Heart right ventricle (tissue), 16 donors: ENCODE results near the gene ZBTB7B. TPM values are rescaled to one million over a fixed set of nuclear protein-coding genes. Genes with fewer than 3 reads are reported as not detected.

Experiments
- ATAC-seq, 8 donors: fragments of 200-7000 bp; cut with Tn5 transposase; one replicate each; pipeline ENCODE4 v1.9.1; 2020; ENCODE audit warnings: mild to moderate bottlenecking in 8 of 8, moderate library complexity in 8 of 8, moderate number of reproducible peaks in 1 of 8
- DNase-seq, 2 donors: peaks; one replicate each; pipeline ENCODE4 v3.0.0-alpha.2; 2020
- H3K27ac ChIP-seq, 10 donors: fragments of 200-600 bp; sonication (generic) in 2 of 10; one replicate each; pipeline versions ENCODE4 v1.5.0 to v1.8.0; 2020 to 2022; ENCODE audit warnings: mild to moderate bottlenecking in 3 of 10
- H3K27me3 ChIP-seq, 7 donors: fragments of 200-600 bp; one replicate each; pipeline ENCODE4 v1.8.0; 2021 to 2022; ENCODE audit warnings: mild to moderate bottlenecking in 2 of 7
- H3K36me3 ChIP-seq, 9 donors: fragments of 200-600 bp; sonication (generic) in 1 of 9; one replicate each; pipeline versions ENCODE4 v1.5.0 to v1.8.0; 2020 to 2022; ENCODE audit warnings: mild to moderate bottlenecking in 2 of 9
- H3K4me1 ChIP-seq, 9 donors: fragments of 200-600 bp; sonication (generic) in 1 of 9; one replicate each; pipeline versions ENCODE4 v1.5.0 to v1.8.0; 2020 to 2022; ENCODE audit warnings: mild to moderate bottlenecking in 4 of 9
- H3K4me3 ChIP-seq, 10 donors: fragments of 200-600 bp; sonication (generic) in 2 of 10; one replicate each; pipeline versions ENCODE4 v1.5.0 to v1.8.0; 2020 to 2022; ENCODE audit warnings: mild to moderate bottlenecking in 7 of 10, moderate library complexity in 2 of 10
- H3K9me3 ChIP-seq, 11 donors: fragments of 200-600 bp in 10 of 11; sonication (generic) in 2 of 11; one replicate each; pipeline versions ENCODE4 v1.5.0 to v1.8.0; 2013 to 2022; ENCODE audit warnings: mild to moderate bottlenecking in 2 of 11, control low read depth in 1 of 11, moderate library complexity in 1 of 11
- CTCF ChIP-seq, 9 donors: fragments of 200-600 bp; sonication (generic) in 2 of 9; IDR thresholded peaks; one replicate each; pipeline versions ENCODE4 v1.5.0 to v1.8.0; 2021 to 2022; ENCODE audit warnings: antibody characterized with exemption in 9 of 9, mild to moderate bottlenecking in 5 of 9, moderate library complexity in 1 of 9
- WGBS, 2 donors: extraction: QIAGEN DNeasy Blood & Tissue Kit; methylation state at CpG; one replicate each; pipeline ENCODE4 v1.1.7; 2013; ENCODE audit warnings: inconsistent platforms in 1 of 2; 5-methylcytosine and 5-hydroxymethylcytosine counted together
- intact Hi-C, 10 donors: fragments of 100-400 bp; cut with DNase I; formaldehyde crosslinking; loops; one replicate each; pipeline versions ENCODE4 v1.11.1 to v1.14.2; 2022
- polyA plus RNA-seq, 2 donors: library from polyadenylated mRNA; stranded (reverse); fragments of 200-250 nt; gene quantifications; one replicate each; pipeline ENCODE4 v1.2.3, GENCODE V29; 2013
- total RNA-seq, 10 donors: library from RNA; stranded (reverse); fragmentation: NEBNext Ultra II Directional in 3 of 10; extraction: Animal tissue kit (Norgen Biotek cat#: 25700) in 3 of 10; gene quantifications; one replicate each; pipeline versions ENCODE4 v1.2.1 to v1.2.4, GENCODE V29; 2021 to 2023
- donor health status: Arrhythmogenic right ventricular cardiomyopathy.
- donor health status: ischemic (EF 13 %, LVEDD 7.1; RV severe dilation, severe dysfunction).
- donor health status: healthy with polysubstance abuse.
- donor health status: DM: no; HTN: yes; CAD: no.
- donor health status: DM: no; HTN: no; CAD: no.
- donor health status: ischemic (EF 25% LVEDD 6.9; RV normal size, moderate dysfunction).
- donor health status: ischemic (EF 25% LVEDD 5.7; RV mildly dilated, moderate dysfunction).
- donor health status: healthy.
- donor health status: DM: yes; HTN: yes; CAD: no.
- donor health status: Ischemic cardiomyopathy.
- donor health status: ischemic (EF 35%, LVEDD 5.7; RV mildly dilated, moderate dysfunction).
- donor health status: nonischemic (EF 11% LVEDD 7.7; RV severe dilation, severe dysfunction).
- donor health status: DM: yes; HTN: yes; CAD: no.
- donor health status: PGD.
- donor health status: ischemic (EF 29% LVEDD 5.4; RV normal size, mild dysfunction).
- donor health status: nonischemic (EF 23%, LVEDD 6.1; RV moderate dilation, normal function).

Gene ZBTB7B
- total and polyA plus RNA-seq, 12 donors = 25.7 to 54.7 (median 37.9) TPM

GRCh38 chr1:155048449-155049334 is 46.1 kb downstream of the ZBTB7B start:
- H3K36me3 ChIP-seq = peaks cover 0 to 6% (median under 1%) of the 10 kb centered on the region in 9 donors
- TF ChIP-seq CTCF (IDR thresholded peaks at IDR 0.05) = no peak
- DNase-seq = no peak
- 95% methylated on average over 8 of the region's 8 CpGs for WGBS, 2 donors
- no peak overlapping the region for H3K4me3 ChIP-seq
- H3K4me1 ChIP-seq = peaks cover 10 to 54% (median 33%) of the 10 kb centered on the region in 9 donors
- H3K27ac ChIP-seq = no peak overlapping the region
- H3K9me3 ChIP-seq = no peaks in the 10 kb centered on the region
- H3K27me3 ChIP-seq = no peaks in the 10 kb centered on the region
- ATAC-seq = no peak
- intact Hi-C loops = loop anchor here in 1 of 10 donors (5.0 kb wide), 1 partner anchor 34 kb away; no protein-coding TSS in a partner anchor

- H3K4me1 ChIP-seq = peaks cover 12 to 49% (median 32%) of the 10 kb centered on the region in 9 donors
- ATAC-seq = no peak
- intact Hi-C loops = loop anchor here in 5 of 10 donors (2.0 to 10.0 kb wide), 8 partner anchors 32 to 565 kb away; partner anchors contain the start of genes CKS1B (in 2 of the 5), SHC1 (in 2 of the 5), PBXIP1 (in 1 of the 5) and ZBTB7B (in 1 of the 5)
Observed at GRCh38 chr1:155049651-155050559, 47.3 kb downstream of the ZBTB7B start.

GRCh38 chr1:155050560-155051341 is 48.1 kb downstream of the ZBTB7B start, which contains the start of gene ADAM15:
ADAM15 (plus strand) TSS chr1:155051316; CDS start chr1:155051387, 71 bp downstream.
- peak; percentile 85 to 96 (median 92) for TF ChIP-seq CTCF (IDR thresholded peaks at IDR 0.05)
- intact Hi-C loops = loop anchor here in 4 of 10 donors (2.0 to 10.0 kb wide), 7 partner anchors 33 to 566 kb away; partner anchors contain the start of genes CKS1B (in 2 of the 4), SHC1 (in 2 of the 4), PBXIP1 (in 1 of the 4) and ZBTB7B (in 1 of the 4)
- H3K36me3 ChIP-seq = peaks cover 0 to 26% (median 15%) of the 10 kb centered on the region in 9 donors
- ATAC-seq (peak; percentile 73 to 91 (median 82)), DNase-seq (peak; percentile 82 to 88)
- WGBS, 2 donors = 0 to 1% methylated on average over 85 to 99 of the region's 99 CpGs
- peaks cover 12 to 45% (median 27%) of the 10 kb centered on the region in 9 donors for H3K4me1 ChIP-seq
- peak within 1 kb of the TSS; percentile 51 to 98 (median 84) for H3K4me3 ChIP-seq
- no peaks in the 10 kb centered on the region for H3K9me3 ChIP-seq
- H3K27me3 ChIP-seq = no peaks in the 10 kb centered on the region
- H3K27ac ChIP-seq = peak within 1 kb of the TSS; percentile 53 to 98 (median 94)

More at GRCh38 chr1:155049651-155050559, 47.3 kb downstream of the ZBTB7B start:
- no peaks in the 10 kb centered on the region for H3K9me3 ChIP-seq
- WGBS, 2 donors = 18 to 20% methylated on average over 10 of the region's 10 CpGs
- peak overlapping the region; percentile 51 to 98 (median 84) for H3K4me3 ChIP-seq
- DNase-seq = no peak
- no peak for TF ChIP-seq CTCF (IDR thresholded peaks at IDR 0.05)
- H3K27me3 ChIP-seq = no peaks in the 10 kb centered on the region
- H3K27ac ChIP-seq = peak overlapping the region; percentile 53 to 98 (median 94)
- peaks cover 0 to 18% (median 12%) of the 10 kb centered on the region in 9 donors for H3K36me3 ChIP-seq
